HG03520 (cell line): ENCODE results near the gene IQSEC3.

ENCODE experiments used
- ATAC-seq: cut with Tn5 transposase; IDR thresholded peaks from one replicate; pipeline ENCODE4 v1.9.1; 2021; ENCODE audit warnings: mild to moderate bottlenecking, moderate library complexity; ENCODE audit not compliant: unreplicated experiment

IQSEC3 gene

DNA sequence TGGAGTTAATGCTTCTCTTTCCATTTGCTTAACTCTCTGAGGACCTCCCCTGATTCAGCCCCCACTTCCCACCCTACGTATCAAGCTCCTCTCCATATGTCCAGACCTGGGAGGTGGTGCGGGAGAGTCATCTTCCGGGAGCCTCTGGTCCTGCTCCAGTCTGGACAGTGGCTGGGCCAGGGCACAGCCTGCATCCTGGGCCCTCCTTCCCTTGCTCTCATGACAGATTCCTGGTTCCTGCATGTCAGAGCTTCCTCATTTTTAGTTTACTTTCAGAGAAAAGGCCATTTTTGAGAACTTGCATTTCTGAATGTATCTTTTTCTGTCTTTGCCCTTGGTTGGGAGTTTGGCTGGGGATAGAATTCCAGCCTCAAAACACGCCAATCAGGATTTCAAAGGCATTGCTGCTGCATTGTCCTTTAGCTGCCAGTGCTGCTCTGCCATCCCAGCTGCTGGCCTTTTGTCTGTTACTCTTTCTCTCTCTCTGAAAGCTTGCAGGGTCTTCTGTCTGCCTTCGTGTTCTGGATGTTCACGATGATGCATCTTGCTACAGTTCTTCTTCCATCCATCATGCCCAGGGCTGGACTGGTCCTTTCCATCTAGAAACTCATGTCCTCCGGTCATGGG is 92.7 kb downstream of the IQSEC3 start:
- no peak for ATAC-seq

DNA sequence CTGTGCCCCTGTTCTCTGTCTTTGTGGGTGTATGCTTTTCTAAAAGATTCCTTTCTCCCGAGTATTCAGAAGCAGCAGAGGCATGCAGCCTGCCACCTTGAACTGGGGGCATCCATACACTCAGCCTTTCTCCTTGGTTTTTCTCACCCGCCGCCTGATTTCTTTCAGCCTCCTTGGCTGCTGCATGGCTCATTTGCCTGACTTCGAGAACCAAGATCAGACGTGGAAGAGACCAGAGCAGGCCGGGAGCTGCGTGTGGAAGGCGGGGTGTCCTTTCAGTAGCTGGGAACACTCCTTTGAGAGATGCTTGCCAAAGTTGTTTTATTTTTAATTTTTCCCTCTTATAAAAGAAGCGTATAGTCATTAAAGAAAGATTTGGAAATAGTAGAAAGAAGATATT is 94.3 kb downstream of the IQSEC3 start:
- ATAC-seq = no peak

DNA sequence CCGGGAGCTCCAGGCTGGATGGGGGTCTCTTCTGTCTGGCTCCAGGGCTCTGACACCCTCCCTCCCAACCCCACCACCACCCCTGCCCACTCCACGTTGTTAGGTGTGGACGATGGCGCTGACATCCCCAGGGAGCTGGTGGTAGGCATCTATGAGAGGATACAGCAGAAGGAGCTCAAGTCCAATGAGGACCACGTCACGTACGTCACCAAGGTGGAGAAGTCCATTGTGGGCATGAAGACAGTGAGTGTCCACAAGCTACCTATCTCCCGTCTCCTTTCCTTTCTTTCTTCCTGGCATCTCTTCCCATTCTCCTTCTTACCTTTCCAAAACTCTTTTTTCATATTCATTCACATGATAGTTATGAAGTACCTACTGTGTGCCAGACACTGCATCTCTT is 95.3 kb downstream of the IQSEC3 start:
- ATAC-seq = no peak

DNA sequence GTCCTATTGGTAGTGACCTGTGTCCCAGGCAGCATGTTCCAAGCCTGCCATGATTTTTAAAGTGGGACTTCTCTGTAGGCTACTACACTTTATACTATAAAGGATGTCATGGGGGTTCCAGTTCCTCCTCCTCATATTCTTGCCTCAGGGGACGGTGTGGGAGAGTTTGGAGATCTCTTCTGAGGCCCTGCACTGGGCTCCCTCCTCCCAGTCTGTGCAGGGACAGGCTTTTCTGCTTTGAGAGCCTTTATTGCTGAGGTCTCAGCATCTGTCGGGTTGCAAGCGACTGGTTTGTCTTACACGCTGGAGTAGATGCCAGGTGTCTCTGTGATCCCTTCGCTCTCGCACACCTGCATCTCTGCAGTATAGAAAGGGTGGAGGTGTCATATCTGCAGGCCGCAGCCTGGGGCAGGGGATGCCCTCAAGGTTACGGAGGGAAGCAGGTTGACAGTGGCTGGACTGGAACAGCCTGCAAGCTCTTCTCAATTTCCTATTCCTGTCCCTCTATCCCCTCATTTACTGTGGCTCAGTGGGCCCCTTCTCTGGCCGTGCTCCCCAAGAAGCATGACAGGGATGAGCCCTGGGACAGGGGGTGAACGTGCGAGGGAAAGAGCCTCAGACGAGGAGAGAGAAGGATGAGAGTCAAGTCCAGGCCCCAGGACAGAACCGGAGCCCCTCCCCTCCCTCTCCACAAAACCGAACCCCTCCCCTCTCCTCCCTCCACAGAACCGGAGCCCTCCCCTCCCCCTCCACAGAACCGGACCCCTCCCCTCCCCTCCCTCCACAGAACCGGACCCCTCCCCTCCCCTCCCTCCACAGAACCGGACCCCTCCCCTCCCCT is 96.1 kb downstream of the IQSEC3 start:
- no peak for ATAC-seq

DNA sequence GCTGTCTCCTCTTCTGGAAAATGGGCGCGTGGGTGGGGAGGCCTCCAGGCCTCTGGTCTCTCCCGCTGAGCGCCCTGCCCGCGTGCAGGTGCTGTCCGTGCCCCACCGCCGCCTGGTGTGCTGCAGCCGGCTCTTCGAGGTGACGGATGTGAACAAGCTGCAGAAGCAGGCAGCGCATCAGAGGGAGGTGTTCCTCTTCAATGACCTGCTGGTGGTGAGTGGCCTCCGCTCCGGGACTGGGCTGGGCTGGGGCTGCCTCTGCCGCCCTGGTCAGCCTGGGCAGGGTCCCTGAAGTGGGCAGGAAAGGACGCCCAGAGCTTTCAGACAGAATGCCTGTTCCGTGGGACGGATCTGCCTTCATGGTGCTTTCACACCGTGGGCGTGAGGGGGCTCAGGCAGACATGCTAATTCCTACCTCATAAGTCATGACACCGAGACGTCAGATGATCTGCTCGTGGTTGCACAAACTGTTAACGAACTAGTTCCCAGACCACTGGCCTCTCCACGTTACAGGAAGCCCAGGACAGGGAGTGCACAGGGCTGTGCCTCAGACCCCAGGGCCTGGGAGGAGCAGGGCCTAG is 96.9 kb downstream of the IQSEC3 start:
- ATAC-seq = no peak

DNA sequence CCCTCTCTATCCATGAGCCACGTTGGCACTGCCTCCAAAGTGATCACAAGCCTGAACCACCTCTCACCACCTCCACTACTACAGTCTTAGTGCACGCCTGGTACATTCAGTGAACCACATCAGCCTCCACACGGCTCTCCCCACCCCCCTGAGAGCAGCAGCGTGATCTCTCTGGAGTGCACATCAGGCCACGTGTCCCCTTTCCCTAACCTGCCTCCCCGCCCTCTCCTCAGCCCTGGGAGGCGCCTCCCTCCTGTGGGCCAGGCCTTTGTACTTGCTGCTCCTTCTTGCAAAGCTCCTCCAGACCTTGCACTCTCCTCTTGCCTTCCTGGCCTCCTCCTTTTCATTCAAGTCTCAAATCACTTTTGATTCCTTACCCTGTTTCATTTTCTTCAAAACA is 97.6 kb downstream of the IQSEC3 start:
- no peak for ATAC-seq

DNA sequence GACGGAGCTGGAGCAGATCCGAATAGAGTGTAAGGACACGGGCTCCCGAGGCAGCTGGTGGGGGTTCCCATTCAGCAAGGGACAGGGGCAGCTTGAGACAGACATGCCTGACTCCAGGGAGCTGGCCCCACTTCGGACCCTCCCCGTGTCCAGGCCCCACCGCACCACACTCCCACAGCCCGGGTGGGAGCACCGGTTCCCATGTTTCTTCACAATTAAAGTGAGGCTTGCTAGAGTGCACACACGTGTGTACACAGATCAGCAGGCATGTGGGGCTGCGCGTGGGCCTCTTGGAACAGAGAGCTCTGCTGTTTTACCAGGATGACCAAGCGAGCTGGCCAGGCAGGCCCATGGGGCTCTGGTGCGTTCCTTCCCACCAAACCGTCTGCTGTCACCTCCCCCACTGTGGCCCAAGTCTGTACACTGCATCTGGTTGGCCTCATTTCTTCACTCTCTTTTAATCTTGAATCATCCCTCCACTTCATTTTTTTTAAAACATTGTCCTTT is 99.3 kb downstream of the IQSEC3 start:
- no peak for ATAC-seq

DNA sequence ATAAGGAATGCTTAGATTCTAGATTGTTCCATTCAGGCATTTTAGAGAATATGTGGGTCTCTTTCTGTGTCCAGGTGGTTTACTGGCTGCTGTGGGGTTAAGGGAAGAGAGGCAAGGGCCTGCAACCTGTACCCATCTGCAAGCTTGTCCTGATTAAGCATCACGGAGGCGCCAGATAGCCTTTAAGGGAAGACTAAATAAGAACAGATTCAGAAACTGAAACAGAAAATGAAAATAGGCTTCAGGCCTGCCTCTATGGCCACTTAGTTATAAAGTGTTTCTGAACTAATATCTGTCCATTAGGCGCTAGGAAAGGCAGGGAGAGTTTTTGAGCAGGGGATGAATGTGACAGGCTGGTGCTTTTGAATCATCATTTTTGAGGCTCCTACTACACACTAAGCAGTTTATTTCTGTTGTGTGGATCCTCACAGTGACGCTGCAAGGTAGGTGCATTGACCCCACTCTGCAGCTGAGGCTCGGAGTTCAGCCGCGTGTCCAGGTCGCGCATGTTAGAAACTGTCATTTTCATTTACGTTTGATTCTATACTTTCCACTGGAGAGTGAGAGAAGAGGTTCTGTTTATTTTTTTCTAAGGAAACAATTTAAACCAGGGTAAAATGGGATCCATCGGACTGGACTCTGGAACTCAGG is 100.0 kb downstream of the IQSEC3 start:
- ATAC-seq = no peak

DNA sequence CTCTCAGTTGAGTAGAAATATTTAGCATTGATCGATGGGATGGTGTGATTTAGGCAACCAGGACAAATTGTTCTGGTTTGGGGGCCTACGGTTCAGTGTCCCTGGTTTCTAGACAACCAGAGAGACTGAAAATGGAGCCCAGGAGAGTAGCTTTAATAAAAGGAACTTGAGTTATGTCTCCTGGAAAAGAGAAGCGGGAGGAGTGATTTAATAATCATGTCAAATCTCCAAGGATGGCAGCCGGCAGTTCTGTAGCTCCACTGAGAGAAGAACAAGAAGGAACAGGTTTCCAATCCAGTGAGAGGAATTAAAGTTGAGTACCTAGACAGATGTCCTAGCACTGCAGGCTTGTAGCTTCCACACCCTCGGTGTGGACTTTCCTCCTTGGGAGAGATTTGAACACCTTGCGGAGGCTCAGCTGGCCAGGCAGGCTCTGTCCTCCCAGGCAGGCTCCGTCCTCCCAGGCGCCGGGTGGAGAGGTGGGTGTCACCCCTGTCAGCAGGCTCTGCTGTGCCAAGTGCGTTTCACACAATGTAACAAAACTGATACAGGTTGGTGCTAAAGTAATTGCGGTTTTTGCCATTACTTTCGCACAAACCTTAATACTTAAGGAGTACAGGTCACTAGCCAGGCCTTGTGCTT is 101.5 kb downstream of the IQSEC3 start:
- ATAC-seq = no peak

DNA sequence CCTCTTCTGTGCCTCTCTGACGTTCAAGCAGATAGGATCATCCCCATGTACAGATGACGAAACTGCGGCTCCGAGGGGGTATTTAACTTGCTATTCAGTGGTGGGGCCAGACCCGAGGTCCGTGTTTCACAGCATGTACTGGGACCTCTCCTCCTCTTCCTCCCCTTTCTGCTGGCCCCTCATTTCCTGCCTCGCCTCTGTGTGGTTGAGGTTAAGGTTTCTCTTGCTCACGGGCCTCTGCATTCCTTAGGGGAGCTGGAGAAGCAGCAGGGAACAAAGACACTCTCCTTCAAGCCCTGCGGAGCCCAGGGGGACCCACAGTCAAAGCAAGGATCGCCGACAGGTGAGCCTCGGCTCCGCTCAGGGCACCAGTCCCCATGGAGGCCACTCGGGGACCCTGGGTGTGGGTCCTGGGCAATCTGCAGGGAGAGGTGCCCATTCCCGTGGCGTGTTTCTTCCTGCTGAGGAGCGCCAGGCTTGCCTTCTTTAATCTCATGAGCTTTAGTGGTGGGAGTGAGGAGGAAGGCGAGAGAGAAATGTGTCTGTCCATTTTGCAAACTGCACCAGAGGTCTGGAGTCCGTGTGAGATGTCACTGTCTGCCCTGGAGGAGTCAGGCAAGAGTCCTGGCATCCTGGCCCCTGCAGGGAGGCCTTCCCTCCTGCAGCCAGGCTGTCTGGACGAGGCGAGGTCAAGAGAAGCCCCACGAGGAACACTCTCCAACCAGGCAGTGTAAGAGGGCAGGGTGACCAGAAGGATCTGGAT is 102.4 kb downstream of the IQSEC3 start:
- ATAC-seq = no peak

DNA sequence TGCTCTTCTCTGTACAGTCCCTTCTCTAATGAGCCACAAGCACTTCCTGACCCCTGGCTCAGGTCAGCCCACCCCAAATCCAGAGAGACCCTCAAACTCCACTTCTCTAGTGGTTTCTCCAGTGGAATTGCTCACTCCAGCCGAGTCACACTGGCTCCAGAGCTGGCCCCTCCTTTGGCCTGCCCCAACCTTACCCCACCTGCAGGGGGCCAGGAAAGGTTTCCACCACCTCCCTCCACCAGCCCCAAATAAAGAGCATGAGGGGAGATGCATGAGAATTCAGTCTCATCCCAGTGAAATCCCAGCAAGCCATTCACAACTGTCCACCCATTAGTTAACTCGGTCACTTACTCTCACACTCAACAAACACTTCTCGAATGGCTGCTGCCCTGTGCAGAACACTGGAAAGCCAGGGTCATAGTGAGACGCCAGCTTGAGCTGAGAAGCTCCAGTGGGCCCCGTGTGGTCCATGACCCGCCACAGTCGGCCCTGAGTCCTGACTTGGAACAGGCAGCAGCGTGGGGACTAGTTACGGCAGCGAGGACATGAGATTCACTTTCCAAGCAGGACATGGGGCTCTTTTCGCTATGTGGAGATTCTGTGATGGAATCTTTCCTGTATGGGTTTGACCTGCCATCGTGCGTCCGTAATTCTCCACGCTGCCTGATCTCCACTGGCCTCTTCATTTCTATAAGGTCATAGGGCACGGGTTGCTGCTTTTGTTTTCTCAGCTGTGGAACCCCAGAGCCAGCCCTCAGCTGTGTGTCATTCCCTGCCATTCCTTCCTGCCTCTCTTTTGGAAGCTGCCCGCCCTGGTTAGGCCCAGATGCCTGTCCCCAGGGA is 103.2 kb downstream of the IQSEC3 start:
- ATAC-seq = no peak

DNA sequence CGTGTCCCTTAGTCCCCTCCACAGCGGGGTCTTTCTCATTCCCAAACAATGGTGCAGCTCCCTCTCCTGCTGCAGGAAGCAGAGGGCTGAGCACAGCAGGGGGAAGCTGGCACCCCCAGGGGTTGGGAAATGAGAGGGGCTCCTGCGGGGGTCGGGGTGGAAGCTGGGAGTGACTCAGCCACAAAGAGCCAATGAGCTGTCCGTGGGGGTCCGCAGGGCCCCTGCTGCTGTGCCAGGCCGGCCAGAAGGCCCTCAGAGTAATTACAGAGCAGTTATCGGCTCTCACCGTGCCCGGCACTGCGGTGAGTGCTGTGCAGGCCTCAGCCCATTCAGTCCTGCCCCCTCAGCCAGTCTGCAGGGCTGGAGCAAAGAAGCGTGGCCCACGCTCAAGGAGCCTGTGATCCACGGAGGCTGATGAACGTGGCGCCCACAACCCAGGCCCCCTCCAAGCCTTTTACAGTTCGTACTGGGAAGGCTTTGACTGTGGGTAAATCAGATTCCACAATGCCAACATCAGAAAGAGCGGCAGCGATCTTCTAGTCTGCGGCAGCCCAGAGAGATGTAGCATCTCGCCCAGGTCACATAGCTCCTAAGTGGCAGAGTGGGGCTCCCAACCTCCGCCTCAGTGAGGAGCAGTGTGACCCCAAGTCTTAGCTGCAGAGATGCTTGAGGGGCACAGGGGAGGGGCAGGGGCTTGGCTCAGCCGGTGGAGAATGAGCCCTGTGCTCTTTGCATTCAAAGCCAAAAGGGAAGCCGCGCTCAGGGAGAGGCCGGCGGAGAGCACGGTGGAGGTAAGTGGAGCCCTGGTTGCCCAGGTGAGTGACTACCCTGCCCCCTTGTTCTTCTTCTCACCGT is 104.0 kb downstream of the IQSEC3 start:
- no peak for ATAC-seq

DNA sequence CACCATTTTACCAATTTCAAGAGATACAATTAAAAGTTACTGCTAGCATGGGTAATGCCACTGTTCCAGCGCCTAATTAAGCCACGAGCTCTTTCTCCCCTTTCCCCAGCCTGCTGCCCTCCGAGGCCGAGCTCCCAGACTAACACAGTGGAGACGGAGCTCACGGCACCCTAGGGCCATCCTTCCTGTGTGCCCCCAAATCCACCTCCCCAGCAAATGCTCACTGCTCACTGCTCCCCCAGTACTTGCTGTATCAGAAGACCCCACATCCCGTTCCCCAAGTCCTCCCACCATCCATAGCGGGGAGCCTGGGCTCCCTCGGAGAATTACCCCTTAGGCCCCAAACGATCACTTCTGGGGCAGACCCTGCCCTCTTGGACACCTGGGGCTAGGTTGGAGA is 104.7 kb downstream of the IQSEC3 start:
- ATAC-seq = no peak

DNA sequence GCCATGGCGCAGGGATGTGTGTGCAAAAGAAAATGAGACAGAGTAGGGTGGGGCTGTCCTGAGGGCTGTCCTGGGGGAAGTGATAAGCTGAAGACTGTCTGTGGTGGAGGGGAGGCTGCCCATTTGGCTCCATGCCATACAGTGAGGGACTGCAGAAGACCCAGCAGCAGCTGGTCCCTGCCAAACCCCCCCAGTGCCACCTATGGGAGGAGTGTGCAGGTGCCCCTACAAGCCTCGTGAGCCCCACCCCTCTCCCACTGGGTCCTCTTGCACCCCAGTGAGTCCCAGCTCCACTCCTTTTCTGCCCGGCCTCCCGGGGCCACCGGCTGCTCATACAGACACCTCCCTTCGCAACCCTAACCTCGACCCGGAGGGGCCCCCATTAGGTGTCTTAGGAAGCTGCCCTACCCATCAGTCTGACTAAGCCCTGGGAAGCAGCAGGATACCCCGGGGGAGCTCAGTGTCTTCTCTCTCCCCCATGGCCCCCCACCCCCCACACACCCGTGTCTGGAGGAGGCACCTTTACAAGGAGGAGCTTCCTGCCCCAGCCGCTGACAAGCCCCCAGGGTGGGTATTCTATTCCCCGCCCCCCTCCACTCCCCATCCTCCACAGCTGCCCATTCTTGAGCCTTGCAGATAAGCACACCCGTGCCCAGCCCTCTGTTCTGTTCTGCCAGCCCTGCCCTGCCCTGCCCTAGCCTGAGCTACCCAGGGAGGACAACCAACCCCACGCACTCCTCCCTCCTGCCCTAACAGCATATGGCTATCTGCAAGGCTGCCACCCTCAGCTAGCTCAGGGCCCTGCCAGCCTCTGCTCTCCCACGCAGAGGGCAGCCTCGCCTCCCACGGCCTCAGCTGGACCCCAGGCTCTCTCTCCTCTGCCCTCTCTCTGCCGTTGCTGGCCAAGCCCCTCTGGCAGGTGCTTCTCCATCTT is 105.4 kb downstream of the IQSEC3 start:
- ATAC-seq = no peak

DNA sequence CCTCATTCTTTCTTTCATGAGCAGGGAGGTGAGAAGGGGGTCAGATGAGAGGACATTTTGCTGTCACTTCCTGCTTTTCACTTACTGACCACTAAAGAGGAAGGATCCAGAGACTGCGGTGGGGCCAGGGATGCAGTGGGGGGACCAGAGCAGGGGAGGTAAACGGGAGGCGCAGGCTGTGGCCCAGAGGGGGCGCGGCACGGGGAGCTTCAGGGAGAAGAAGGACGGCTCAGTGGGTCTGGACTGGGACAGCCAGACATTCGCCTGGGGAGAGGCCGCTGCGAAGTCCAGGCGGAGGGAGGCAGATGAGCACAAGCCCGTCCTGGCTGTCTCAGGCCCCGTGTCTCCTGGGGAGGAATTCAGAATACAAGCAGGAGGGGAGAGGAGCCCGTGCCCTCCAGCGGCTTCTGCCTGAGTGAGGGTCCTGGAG is 106.2 kb downstream of the IQSEC3 start:
- ATAC-seq = no peak

DNA sequence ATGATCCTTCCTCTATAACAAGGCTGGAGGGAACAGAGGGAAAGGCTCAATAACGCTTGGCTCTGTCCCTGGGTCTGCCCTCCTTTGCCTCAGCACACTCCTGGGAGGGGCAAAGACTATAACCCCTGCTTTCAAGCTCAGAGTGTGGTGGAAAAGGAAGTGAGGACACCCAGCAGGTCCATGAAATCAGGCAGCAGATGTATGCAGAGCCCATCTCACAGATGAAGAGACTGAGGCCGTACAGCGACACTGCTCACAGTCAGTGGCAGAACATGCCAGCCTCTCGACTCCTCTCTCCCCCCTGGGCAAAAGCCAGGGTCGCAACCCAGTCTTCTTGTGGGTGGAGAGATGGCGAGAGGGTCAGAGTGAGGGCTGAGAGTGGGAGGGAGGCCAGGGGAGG is 107.6 kb downstream of the IQSEC3 start:
- ATAC-seq = no peak

DNA sequence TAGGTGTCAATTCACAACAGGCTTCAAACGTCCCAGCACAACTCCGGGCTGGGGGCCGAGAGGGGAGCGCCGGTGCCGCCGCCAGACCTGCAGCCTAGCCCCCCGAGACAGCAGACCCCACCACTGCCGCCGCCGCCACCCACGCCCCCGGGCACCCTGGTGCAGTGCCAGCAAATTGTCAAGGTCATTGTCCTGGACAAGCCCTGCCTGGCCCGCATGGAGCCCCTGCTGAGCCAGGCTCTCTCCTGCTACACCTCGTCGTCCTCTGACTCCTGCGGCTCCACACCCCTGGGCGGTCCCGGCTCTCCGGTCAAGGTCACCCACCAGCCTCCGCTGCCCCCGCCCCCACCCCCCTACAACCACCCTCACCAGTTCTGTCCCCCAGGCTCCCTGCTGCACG is 108.0 kb downstream of the IQSEC3 start:
- ATAC-seq = no peak
